GM19023 (cell line): ENCODE results near the gene GATD1.

Experiments
- ATAC-seq: cut with Tn5 transposase; IDR thresholded peaks from one replicate; pipeline ENCODE4 v1.9.1; 2021; ENCODE audit warnings: mild to moderate bottlenecking, moderate library complexity; ENCODE audit not compliant: unreplicated experiment

GATD1 gene

DNA sequence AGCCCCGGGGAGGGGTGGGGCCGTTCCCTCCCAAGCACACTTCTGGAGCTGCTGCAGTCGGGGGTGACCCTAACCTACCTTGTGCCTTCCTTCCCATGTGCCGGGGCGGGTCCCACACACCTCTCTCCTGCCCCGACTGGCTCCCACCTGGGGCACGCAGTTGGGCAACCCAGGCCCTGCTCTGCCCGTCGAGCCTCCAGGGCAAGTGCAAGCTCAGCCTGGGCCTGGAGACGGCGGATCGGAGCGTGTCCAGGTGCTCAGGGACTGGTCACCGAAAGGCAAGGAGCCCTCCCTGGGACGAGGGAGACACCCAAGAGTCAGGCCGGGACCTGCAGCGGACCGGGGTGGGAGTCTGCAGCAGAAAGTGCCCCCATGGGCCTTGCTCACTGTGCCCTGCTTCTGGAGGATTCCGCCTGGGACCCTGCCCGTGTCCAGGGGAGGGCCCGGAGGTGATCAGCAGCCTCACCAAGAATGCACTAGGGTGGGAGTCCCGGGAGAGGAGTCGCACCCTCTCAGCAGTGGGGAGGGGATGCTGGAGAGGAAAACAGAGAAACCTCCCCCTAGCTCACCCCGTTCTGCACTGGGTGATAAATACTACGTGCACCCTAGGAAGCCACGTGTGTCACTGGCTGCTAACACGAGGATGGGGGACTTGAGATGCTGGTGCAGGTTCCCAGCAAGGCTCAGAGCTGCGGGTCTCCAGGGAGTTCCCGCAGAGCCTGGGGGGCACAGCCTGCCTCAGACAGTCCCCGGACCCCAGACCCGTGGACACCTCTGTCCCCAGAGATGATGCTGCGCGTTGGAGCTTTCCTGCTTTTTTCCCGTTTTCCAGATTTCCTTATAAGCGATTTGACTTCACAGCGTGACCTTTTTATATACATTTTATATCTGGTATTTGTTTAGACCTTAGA lies 5.2 kb upstream of the GATD1 start:
- no peak for ATAC-seq

DNA sequence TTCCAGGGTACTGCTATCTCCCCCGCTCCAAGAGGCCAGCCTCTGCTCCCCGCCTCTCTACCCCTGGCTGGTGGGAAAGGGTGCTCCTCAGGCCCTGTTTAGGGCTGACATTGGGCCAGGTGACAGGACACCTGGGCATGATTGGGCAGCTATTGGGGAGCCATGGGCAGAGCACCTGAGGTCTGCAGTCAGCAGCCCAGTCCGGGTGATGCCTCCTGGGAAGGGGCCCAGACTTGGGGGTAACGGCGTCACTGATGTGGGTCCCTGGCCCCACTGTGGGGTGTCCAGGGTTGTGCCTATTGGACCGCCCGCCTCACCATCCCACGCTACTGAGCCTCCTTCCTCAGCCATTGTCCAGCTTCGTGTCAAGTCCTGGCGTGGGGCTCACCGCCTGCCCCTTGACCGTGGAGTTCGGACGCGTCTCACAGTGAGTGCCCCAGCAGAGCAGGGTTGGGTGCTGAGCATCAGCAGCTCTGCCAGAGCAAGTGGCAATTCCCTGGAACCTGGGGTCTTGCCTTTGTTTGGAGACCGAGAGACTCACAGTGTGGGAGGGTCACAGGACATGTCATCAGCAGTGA lies 2.8 kb upstream of the GATD1 start:
- no peak for ATAC-seq

DNA sequence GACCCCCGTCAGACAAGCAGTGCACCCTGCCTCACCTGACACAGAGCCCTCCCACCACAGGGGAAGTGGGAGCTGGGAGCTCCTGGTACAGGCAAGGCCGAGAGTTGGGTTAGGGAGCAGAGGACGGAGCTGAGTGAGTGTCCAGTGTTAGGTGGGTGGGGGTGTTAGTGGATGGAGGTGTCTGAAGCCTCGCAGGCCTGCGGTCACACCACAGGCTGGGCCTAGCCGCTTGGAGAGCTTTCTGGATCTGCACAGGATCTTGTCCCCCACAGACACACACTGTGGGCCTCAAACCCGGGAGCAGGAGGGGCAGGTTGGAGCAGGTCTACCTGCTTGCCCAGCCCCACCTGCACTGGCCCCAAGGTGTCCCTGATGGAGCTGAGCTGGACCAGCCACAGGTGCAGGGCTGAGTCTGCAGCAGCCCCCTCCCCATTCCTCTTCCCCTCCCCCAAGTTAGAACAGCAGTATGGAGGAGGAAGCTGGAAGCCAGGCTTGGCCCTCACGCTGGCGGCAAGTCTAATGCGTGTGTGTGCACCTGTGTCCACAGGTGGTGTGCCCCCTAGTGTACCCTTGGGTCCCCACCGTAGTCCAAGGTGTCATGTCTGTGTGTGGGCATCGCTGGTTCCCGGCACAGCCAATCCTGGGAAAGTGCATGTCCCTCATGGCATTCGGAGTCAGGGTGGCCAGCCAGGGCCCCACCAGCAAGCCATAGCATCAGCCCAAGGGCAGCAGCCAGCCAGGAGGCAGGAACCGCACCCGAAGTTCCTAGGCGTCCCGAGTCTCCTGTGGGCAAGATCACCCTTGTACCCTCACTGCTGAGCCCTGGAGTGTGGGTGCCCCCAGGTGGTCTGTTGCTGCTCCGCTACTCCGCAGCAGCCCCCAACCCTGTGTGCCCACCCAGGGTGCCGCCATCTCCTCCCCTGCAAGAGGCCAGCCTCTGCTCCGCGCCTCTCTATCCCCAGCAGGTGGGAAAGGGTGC lies 2.0 kb upstream of the GATD1 start:
- no peak for ATAC-seq

DNA sequence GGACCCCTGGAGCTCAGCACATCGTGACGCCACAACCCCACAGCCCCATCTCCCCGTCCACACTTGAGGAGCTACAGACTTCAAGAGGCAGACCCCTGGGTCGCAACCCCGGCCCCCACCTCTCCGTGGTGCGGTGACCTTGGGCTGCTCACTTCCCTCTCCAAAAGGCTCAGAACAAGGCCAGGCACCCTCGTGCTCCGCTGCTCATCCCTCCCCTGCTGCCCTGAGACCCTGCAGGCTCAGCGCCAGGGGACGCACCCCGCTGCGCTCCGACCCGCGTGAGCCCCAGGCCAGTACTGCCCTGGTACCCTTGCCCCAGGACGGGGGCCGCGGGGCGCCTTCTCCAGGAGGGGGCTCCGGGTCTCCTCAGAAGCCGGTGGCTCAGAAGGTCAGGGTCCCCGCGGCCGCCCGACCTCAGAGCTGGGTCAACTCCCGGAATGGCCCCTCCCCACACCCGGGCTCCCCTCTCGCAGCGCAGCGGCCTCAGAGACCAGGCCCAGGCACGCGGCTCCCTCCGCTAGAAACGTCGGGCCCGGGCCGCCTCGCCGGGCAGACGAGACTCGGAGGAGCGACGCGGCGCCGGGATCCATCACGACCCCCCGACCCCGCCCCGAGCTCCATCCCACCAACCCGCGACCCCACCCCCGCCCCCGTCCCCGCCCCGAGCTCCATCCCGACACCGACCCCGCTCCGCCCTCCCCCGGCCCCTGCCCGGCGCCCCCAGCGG lies 563 bp downstream of the GATD1 start:
- ATAC-seq = peak; percentile 53

DNA sequence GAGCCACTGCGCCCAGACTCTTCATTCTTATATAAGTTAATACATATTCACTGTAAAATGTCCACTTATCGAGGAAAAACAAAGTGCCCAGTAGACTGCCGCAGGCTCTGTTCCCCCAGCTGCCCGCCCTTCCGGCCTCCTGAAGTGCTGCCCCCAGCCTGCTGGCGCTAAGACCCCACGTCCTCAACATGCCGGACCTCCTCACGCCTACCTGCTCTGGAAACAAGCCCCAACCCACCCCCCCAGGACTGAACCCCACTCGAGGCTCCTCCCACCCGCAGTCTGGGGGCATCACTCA lies 1.1 kb downstream of the GATD1 start:
- no peak for ATAC-seq

DNA sequence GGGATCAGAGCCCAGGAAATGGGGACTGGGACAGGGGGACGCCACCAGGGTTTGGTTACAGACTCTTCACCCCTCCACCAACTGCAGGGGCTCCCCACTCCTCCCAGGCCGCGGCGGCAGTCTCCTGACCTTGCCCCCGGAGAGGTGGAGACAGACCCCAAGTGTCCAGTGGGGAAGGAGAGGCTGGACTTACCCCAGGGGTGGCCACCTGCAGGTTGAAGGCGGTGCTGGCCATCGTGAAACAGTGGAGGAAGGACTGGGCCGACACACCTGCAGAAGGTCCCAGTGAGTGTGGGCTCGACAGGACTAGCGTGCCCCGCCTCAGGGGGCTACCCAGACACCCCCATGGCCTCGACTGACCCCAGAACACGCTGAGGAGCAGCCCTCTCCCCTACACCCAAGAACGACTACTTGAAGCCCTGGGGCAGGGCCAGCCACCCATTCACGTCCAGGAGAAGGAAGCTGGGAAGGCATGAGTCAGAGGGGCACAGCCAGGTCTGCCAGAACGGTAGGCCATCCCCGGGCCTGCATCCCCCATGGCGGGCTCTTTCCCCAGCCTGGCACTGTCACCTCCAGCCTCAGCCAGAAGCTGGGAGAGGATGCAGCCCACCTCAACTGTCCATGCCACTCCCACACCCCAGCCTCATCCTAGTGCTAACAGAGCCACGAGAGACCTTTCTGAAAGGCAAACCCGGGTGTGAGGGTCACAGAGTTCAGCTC lies 2.3 kb downstream of the GATD1 start:
- ATAC-seq = no peak

DNA sequence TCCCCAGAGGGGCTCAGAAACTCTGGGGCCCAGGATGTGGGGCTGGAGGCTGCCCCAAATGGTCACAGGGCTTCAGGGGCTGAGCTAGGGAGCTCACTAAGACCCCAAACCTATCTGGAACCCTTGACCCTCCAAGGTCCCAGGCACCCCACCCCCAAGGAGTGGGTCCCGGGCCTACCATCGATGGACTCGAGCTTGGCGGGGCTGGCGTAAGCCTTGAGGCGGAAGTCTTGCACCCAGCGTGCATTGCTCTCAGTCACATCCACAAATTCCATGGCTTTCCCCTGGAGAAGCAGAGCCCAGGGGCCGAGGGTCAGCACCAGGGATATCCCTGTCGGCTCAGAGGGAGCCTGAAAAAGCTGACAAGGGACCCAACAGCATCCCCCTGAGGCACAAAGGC lies 3.5 kb downstream of the GATD1 start:
- no peak for ATAC-seq

DNA sequence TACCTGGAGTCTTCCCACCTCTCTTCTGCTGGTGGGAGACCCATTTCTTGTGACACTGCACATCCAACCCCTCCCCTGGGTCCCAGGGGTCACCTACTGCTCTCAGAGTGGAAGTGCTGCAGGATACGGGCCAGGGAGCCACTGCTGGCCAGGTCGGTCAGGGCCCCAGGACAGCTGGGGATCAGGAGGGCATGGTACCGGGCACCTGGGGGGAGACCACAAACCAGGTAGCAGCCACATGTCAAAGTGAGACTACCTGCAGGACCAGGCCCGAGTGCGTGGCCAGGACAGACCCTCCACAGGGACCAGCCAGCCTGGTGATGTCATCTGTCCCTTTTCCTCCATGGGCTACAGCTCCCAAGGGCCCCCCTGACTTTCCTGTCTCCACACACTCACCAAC lies 3.9 kb downstream of the GATD1 start:
- no peak for ATAC-seq

DNA sequence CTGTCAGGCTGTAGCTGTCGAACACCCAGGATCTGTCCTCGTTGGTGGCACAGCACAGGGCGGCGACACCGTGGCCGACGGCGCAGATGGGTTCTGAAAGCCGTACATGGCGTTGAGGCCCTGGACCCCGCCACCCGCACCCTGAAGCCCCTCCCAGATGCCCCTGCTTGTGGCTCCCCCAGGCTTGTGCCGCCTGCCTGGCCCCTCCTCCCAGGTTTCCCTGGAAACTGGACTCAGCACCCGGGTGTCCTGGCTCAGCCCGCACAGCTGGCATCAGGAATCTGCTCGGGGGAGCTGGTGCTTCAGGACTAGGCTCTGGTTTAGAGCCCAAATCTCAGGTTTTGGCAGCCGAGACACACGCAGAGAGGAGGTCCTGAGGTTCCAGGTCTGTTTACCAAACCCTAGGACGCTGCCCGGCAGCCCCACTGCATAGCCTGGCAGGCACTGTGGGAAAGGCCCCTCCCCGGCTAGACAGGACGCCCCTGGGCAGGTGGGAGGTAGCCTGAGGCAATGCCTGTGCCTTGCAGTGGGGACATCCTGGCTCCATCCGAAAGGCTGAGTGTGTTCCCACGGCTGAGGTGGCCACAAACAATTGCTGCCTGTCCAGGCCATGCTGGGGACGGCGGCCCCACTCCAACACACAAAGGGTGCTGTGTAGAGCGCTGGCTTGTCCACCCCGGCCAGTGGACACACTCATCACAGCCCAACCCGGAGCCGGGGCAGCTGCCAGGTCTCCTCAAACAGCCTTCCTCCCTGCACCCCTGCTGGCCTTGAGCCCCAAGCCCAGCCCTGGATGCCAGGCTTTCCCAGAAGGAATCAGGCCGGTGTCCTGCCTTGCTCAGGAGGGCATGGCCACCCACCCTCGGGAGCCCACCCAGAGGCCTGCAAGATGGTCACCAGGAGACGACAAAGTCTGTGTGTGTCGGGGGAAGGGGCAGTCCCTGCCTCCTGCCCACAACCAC lies 4.6 kb downstream of the GATD1 start:
- ATAC-seq = no peak

DNA sequence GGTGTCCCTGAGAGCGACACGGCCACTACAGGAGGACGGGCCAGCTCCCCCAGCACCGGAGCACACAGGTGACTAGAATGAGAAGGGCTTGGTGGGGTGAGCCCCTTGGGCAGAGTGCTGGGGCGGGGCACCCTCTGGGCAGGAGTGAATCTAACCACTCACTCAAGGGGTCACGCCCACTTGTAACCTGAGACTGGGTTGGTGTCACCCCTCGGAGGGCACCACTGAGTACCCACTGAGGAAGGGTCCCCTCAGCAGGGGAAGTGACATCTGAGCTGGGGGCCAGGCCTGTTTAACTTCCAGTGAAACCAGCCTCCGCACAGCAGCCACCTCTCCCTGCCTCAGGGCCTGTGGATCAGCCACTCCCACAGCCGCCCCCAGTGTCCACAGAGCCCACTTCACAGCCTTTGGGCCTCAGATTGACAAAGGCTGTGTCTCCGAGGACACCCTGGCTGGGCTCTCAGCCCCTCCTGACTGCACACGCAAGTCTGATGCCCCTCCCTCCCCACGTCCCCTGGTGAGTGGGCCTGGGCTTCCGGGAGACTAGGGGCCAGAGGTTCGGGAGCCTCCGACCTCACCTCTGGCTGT lies 5.6 kb downstream of the GATD1 start:
- no peak for ATAC-seq

DNA sequence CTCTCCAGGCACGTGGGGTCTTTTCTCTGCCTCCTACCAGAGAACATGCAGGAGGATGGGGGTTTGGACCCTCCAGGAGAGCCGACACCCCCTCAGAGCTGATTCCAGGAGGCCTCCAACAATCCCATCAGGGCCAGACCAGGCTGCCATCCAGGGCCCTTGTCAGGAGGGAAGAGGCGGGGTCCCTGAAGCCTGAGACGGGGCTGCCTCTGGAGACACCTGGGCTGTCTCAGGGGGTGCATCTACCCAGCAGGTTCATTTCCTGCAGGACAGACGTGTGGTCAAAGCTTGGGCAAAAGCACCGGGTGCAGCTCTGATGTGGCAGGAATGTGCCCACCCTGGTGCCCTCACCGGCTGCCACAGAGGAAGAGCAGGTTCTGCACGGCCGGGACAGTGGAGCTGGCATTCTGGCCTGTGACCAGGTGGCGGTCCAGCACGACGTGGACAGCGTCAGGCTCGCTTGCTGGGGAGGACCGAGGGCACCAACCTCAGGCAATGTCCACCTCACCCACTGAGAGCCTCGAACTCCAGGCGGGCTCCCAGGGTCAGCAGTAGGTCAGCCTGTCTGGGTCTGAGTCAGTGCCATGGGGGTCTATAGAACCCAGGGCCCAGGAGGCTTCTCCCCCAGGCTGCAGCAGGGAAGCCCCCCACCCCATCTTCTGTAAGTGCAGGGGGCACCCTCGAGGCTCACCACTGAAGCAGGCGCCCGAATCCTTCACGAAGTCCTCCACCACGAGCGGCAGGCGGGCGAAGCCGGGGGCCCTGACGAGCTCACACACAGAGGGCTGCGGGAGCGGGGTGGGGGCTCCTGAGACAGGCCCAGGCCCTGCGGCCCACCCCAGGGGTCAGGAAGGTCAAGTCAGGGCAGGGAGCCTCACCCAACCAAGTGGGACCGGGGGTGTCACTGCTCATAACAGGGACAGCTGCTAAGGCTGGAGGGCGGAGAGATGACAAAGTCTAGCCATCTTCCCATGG lies 6.4 kb downstream of the GATD1 start:
- no peak for ATAC-seq

DNA sequence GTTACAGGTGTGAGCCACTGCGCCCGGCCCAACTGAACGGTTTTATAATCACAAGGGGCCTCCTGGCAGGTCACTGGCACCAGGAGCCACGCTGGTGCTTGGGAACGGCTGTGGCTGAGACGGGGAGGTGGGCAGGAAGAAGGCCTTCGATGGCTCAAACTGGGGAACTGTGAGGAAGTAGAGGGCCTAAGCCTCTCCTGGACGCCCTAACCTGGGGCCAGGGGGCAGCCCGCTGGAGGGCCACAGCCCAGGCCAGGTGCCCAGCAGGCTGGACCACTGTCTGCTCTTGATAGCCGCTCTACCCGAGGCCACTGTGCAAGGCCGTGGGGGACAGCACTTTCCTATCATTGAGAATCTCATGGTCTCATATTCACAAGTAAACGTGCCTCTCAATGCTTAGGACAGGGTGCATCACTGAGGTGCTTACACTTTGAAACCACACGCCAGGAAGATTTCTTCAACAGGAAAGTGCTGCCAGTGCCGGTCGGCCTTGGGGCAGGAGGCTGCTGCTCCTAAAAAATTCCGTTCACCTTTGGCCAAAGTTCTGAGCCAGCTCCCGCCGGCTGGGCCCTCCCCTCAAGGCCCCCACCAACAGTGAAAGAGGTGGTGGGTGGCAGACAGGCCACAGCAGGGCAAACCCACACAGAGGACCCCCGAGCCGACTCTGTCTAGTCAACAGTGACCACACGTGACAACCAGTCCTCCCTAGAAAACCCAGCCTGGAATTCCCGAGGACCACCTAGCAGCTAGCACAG lies 7.2 kb downstream of the GATD1 start:
- ATAC-seq = no peak

DNA sequence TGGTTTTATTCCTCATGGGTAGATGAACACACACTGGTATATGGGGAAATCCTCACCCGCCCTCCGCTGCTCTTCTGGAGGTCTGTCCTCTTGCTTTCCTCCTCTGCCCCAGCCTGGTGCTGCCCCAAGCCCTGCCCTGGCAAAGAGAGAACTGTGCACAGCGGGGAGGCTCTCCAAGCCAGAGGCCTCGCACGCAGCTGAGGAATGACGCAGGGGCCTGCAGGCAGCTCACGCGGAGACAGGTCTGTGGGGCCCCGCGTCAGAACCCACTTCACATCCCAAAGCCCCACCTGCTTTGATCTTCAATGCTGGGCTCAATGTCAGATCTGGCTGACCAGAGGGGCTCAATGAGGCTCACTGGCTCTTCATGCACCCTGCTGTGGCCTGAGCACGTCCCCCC lies 10.0 kb downstream of the GATD1 start:
- ATAC-seq = no peak

DNA sequence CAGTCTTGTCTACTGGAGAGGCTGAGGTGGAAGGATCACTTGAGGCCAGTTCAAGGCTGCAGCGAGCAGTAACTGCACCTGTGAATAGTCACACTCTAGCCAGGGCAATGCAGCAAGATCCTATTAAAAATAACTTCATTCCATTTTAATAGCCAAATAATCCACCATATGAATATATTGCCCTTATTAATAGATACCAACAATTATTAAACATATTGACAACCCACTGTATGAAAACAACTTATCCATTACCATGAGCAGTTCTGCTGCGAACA lies 10.4 kb downstream of the GATD1 start:
- ATAC-seq = no peak

DNA sequence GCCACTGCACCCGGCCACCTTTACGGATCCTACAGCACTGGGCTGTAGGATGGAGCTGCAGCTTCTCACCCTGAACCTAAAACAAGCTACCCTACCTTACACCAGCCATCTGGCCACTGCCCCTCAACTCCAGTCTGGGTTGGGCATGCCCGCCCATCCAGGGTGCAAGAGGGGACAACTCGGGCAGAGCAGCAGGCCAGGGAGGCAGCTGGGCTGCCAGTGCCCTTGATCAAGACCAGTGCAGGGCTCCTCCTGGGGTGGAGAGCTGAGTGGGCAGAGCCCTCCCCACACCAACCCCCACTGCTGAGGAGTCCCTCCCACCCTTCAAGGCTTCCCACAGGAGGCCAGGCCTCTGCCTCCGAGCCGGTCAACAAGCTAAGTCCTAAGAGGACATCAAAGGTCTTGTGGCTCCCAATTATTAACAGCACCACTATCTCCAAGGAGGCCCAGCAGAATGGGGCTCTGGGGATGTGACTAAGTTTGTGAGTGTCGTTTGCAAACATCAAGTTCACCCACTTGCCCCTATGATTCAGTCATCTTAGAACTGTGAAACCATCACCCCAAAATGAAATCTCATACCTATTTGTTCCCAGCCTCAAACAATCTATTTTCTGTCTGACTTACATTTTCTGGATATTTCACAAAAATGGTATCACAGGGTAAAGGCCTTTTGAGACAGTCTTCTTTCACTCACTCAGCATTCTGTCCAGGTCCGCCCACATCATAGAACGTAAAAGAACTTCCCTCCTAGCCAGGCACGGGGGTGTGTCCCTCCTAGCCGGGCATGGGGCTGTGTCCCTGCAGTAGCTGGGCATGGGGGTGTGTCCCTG lies 11.0 kb downstream of the GATD1 start:
- ATAC-seq = no peak

DNA sequence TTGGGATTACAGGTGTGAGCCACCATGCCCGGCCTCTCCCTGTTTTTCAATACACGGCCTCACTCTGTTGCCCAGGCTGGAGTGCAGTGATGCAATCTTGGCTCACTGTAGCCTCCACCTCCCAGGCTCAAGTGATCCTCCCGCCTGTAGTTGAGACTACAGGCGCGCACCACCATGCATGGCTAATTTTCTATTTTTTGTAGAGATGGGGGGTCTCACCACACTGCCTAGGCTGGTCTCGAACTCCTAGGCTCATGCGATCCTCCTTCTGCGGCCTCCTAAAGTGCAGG lies 11.5 kb downstream of the GATD1 start:
- ATAC-seq = no peak
